SK-N-MC (cell line): Measurements from ENCODE around the gene PLIN3.
A peak's percentile ranks its signal among the peaks of the same experiment; 100 is the strongest.

Source experiments
- DNase-seq: peaks from one replicate; pipeline ENCODE4 v3.0.0-alpha.2; 2011; ENCODE audit warnings: low read depth, low spot score
- H3K27ac ChIP-seq: fragments of 200-600 bp; sonication (generic); 2 replicates; pipeline ENCODE4 v1.5.1; 2016; ENCODE audit warnings: mixed run types
- H3K36me3 ChIP-seq: fragments of 200-600 bp; sonication (generic); 2 replicates; pipeline ENCODE4 v1.6.1; 2017; ENCODE audit warnings: antibody characterized with exemption, low read length, mixed read lengths; ENCODE audit not compliant: insufficient read depth
- H3K4me3 ChIP-seq: fragments of 200-600 bp; sonication (generic); 2 replicates; pipeline ENCODE4 v1.5.1; 2016
- H3K9ac ChIP-seq: fragments of 200-600 bp; sonication (generic); 2 replicates; pipeline ENCODE4 v1.8.0; 2017; ENCODE audit warnings: mixed run types, mixed read lengths; ENCODE audit not compliant: insufficient read length
- H3K9me3 ChIP-seq: fragments of 200-600 bp; sonication (generic); 2 replicates; pipeline ENCODE4 v1.6.1; 2017; ENCODE audit warnings: low read depth, mild to moderate bottlenecking, antibody characterized with exemption, low read length, moderate library complexity, mixed read lengths
- EZH2 ChIP-seq: fragments of 200-600 bp; sonication (generic); IDR thresholded peaks from one replicate; pipeline ENCODE4 v1.6.1; 2017; ENCODE audit warnings: antibody characterized with exemption
- FOXP2 ChIP-seq: optimal IDR thresholded peaks from 2 replicates; pipeline ENCODE3; 2011; ENCODE audit warnings: mild to moderate bottlenecking, moderate library complexity; ENCODE audit not compliant: insufficient read depth; ENCODE audit errors: extremely low read length, control extremely low read depth
- POLR2AphosphoS5 ChIP-seq: IDR thresholded peaks from 2 replicates; pipeline ENCODE4 v1.6.1; 2012; ENCODE audit warnings: mild to moderate bottlenecking, low read depth, low read length, borderline replicate concordance

Gene PLIN3

GRCh38 chr19:4791183-4792018, 76.1 kb downstream of the PLIN3 start, which contains the start of gene FEM1A:
Gene FEM1A, plus strand, starts transcription at chr19:4791734. Its CDS starts 121 bp downstream, at chr19:4791855.
- TF ChIP-seq EZH2 (no peak), FOXP2 (peak; percentile 76), POLR2AphosphoS5 (peak; percentile 73; the same call in 1 of the 2 replicates)

More at GRCh38 chr19:4791183-4792018, 76.1 kb downstream of the PLIN3 start, which contains the start of gene FEM1A:
- Histone ChIP-seq H3K27ac (peak within 1 kb of the TSS; percentile 83), H3K4me3 (peak within 1 kb of the TSS; percentile 95), H3K36me3 (peaks cover 24% of the 10 kb centered on the region; the same call in 1 of the 2 replicates), H3K9me3 (no peaks in the 10 kb centered on the region), H3K9ac (peak within 1 kb of the TSS; percentile 96)
- peak; percentile 100 for DNase-seq
